HEK293 (cell line): ENCODE data around the gene ARMC12.

Experiments used
- CTCF ChIP-seq: fragments of 450-650 bp; formaldehyde crosslinking; IDR thresholded peaks from 2 replicates; pipeline ENCODE4 v1.5.1; 2016; ENCODE audit warnings: missing biosample characterization, missing genetic modification characterization
- IKZF3 ChIP-seq: fragments of 450-650 bp; IDR thresholded peaks from 2 replicates; pipeline ENCODE4 v1.5.0; 2018; ENCODE audit warnings: missing biosample characterization, mild to moderate bottlenecking, missing genetic modification characterization, moderate library complexity
- KLF16 ChIP-seq: fragments of 450-650 bp; formaldehyde crosslinking; IDR thresholded peaks from 2 replicates; pipeline ENCODE4 v1.5.1; 2017; ENCODE audit warnings: missing biosample characterization, missing genetic modification characterization
- PRDM6 ChIP-seq: fragments of 450-650 bp; formaldehyde crosslinking; IDR thresholded peaks from 2 replicates; pipeline ENCODE4 v1.5.1; 2017; ENCODE audit warnings: missing biosample characterization, missing genetic modification characterization
- REST ChIP-seq: fragments of 450-650 bp; formaldehyde crosslinking; IDR thresholded peaks from 2 replicates; pipeline ENCODE4 v1.5.1; 2016; ENCODE audit warnings: missing biosample characterization, missing genetic modification characterization
- SETDB1 ChIP-seq: IDR thresholded peaks from one replicate; pipeline ENCODE4 v1.6.1; 2017; ENCODE audit warnings: mild to moderate bottlenecking, low read length, moderate library complexity, mixed read lengths; ENCODE audit not compliant: insufficient read length
- SP2 ChIP-seq: fragments of 450-650 bp; formaldehyde crosslinking; IDR thresholded peaks from 2 replicates; pipeline ENCODE4 v1.5.1; 2016; ENCODE audit warnings: missing biosample characterization, missing genetic modification characterization
- SP3 ChIP-seq: fragments of 450-650 bp; formaldehyde crosslinking; IDR thresholded peaks from 2 replicates; pipeline ENCODE4 v1.5.1; 2016; ENCODE audit warnings: missing biosample characterization, missing genetic modification characterization
- ZNF24 ChIP-seq: fragments of 450-650 bp; formaldehyde crosslinking; IDR thresholded peaks from 2 replicates; pipeline ENCODE4 v1.5.1; 2016; ENCODE audit warnings: missing biosample characterization, missing genetic modification characterization
- ZNF354C ChIP-seq: fragments of 450-650 bp; formaldehyde crosslinking; IDR thresholded peaks from 2 replicates; pipeline ENCODE4 v1.5.1; 2016; ENCODE audit warnings: missing biosample characterization, missing genetic modification characterization, low read depth, borderline replicate concordance
- ZNF610 ChIP-seq: fragments of 450-650 bp; formaldehyde crosslinking; IDR thresholded peaks from 2 replicates; pipeline ENCODE4 v1.5.1; 2016; ENCODE audit warnings: missing biosample characterization, missing genetic modification characterization, borderline replicate concordance
- ZNF677 ChIP-seq: fragments of 450-650 bp; IDR thresholded peaks from 2 replicates; pipeline ENCODE4 v1.5.0; 2018; ENCODE audit warnings: missing biosample characterization, mild to moderate bottlenecking, missing genetic modification characterization, moderate library complexity
- ZNF707 ChIP-seq: fragments of 450-650 bp; formaldehyde crosslinking; IDR thresholded peaks from 2 replicates; pipeline ENCODE4 v1.5.1; 2016; ENCODE audit warnings: missing biosample characterization, missing genetic modification characterization
- ZNF830 ChIP-seq: fragments of 450-650 bp; IDR thresholded peaks from 2 replicates; pipeline ENCODE4 v1.5.0; 2018; ENCODE audit warnings: missing biosample characterization, missing genetic modification characterization, low read depth, mild to moderate bottlenecking, moderate library complexity

GRCh38 chr6:35787266-35788218, 50.7 kb downstream of the ARMC12 start:
- TF ChIP-seq ZNF707 (tag by site-specific recombination) = no peak
- no peak for TF ChIP-seq REST
- no peak for TF ChIP-seq ZNF830 (tag by site-specific recombination)
- TF ChIP-seq SP2 = no peak
- TF ChIP-seq IKZF3 (tag by site-specific recombination) = no peak
- no peak for TF ChIP-seq KLF16 (tag by site-specific recombination)
- TF ChIP-seq ZNF354C (tag by site-specific recombination) = no peak
- TF ChIP-seq SP3 = no peak
- no peak for TF ChIP-seq ZNF24 (tag by site-specific recombination)
- TF ChIP-seq SETDB1 = no peak
- no peak for TF ChIP-seq CTCF (tag by site-specific recombination)
- no peak for TF ChIP-seq ZNF610 (tag by site-specific recombination)
- TF ChIP-seq ZNF677 (tag by site-specific recombination) = no peak
- no peak for TF ChIP-seq PRDM6 (tag by site-specific recombination)
